ENCODE data around the gene INTS6. TPM values are rescaled to one million over a fixed set of nuclear protein-coding genes. Genes with fewer than 3 reads are reported as not detected.
A peak's percentile ranks its signal among the peaks of the same experiment; 100 is the strongest.

Gene INTS6
- total and polyA plus RNA-seq, 4 donors: 9.5 to 57.7 (median 21.1) TPM

GRCh38 chr13:51397262-51397941, 55.4 kb downstream of the INTS6 start:
- no peak for TF ChIP-seq CTCF (IDR thresholded peaks at IDR 0.05; ENCODE audit: control extremely low read depth, extremely low read depth)
- Histone ChIP-seq H3K9me3 (ENCODE audit: control insufficient read depth in 4 of 4, insufficient read depth in 3 of 4, low read length in 3 of 4) (no peaks in the 10 kb centered on the region), H3K9ac (ENCODE audit: insufficient read depth in 1 of 2, low read length in 2 of 2) (no peak overlapping the region), H3K4me3 (no peak overlapping the region), H3K27me3 (ENCODE audit: control insufficient read depth in 3 of 3, insufficient read depth in 3 of 3, low read length in 2 of 3) (no peaks in the 10 kb centered on the region), H3K4me1 (ENCODE audit: control insufficient read depth in 5 of 5, insufficient read depth in 5 of 5, low read length in 5 of 5) (peaks cover 0 to 9% (median 0%) of the 10 kb centered on the region in 5 donors), H3K27ac (ENCODE audit: low read depth in 1 of 2, low read length in 1 of 2) (no peak overlapping the region), H3K36me3 (ENCODE audit: control insufficient read depth in 4 of 4, insufficient read depth in 4 of 4, low read length in 4 of 4) (peaks cover 0 to 5% (median 2%) of the 10 kb centered on the region in 4 donors)
- DNase-seq (peak in 2 of 3 donors; percentile 18 to 24), ATAC-seq (ENCODE audit: insufficient read depth, low FRiP score) (no peak)
- WGBS, 2 donors: 69 to 83% methylated on average over 6 of the region's 6 CpGs

GRCh38 chr13:51396352-51396751, 56.5 kb downstream of the INTS6 start:
- Histone ChIP-seq H3K4me1 (ENCODE audit: control insufficient read depth in 5 of 5, insufficient read depth in 5 of 5, low read length in 5 of 5) (peaks cover 0 to 11% (median 0%) of the 10 kb centered on the region in 5 donors), H3K27ac (ENCODE audit: low read depth in 1 of 2, low read length in 1 of 2) (no peak overlapping the region), H3K27me3 (ENCODE audit: control insufficient read depth in 3 of 3, insufficient read depth in 3 of 3, low read length in 2 of 3) (no peaks in the 10 kb centered on the region), H3K9ac (ENCODE audit: insufficient read depth in 1 of 2, low read length in 2 of 2) (no peak overlapping the region), H3K36me3 (ENCODE audit: control insufficient read depth in 4 of 4, insufficient read depth in 4 of 4, low read length in 4 of 4) (peaks cover 2 to 5% (median 3%) of the 10 kb centered on the region in 4 donors), H3K9me3 (ENCODE audit: control insufficient read depth in 4 of 4, insufficient read depth in 3 of 4, low read length in 3 of 4) (no peaks in the 10 kb centered on the region), H3K4me3 (no peak overlapping the region)
- ATAC-seq (ENCODE audit: insufficient read depth, low FRiP score) (peak; percentile 27), DNase-seq (no peak)
- TF ChIP-seq CTCF (IDR thresholded peaks at IDR 0.05; ENCODE audit: control extremely low read depth, extremely low read depth): no peak
- WGBS, 2 donors: 29 to 53% methylated on average over 2 of the region's 2 CpGs

GRCh38 chr13:51394724-51395123, 58.1 kb downstream of the INTS6 start:
- ATAC-seq (ENCODE audit: insufficient read depth, low FRiP score) (no peak), DNase-seq (no peak)
- no peak for TF ChIP-seq CTCF (IDR thresholded peaks at IDR 0.05; ENCODE audit: control extremely low read depth, extremely low read depth)
- Histone ChIP-seq H3K4me3 (no peak overlapping the region), H3K27me3 (ENCODE audit: control insufficient read depth in 3 of 3, insufficient read depth in 3 of 3, low read length in 2 of 3) (no peaks in the 10 kb centered on the region), H3K27ac (ENCODE audit: low read depth in 1 of 2, low read length in 1 of 2) (no peak overlapping the region), H3K4me1 (ENCODE audit: control insufficient read depth in 5 of 5, insufficient read depth in 5 of 5, low read length in 5 of 5) (peaks cover 0 to 11% (median 0%) of the 10 kb centered on the region in 5 donors), H3K9ac (ENCODE audit: insufficient read depth in 1 of 2, low read length in 2 of 2) (no peak overlapping the region), H3K36me3 (ENCODE audit: control insufficient read depth in 4 of 4, insufficient read depth in 4 of 4, low read length in 4 of 4) (peaks cover 2 to 5% (median 3%) of the 10 kb centered on the region in 4 donors), H3K9me3 (ENCODE audit: control insufficient read depth in 4 of 4, insufficient read depth in 3 of 4, low read length in 3 of 4) (no peaks in the 10 kb centered on the region)

- no peak for TF ChIP-seq CTCF (IDR thresholded peaks at IDR 0.05; ENCODE audit: control extremely low read depth, extremely low read depth)
These were observed 67.7 kb downstream of the INTS6 start for GRCh38 chr13:51385114-51385513.

More at GRCh38 chr13:51385114-51385513, 67.7 kb downstream of the INTS6 start:
- H3K27me3 ChIP-seq (ENCODE audit: control insufficient read depth in 3 of 3, insufficient read depth in 3 of 3, low read length in 2 of 3): no peaks in the 10 kb centered on the region
- H3K9ac ChIP-seq (ENCODE audit: insufficient read depth in 1 of 2, low read length in 2 of 2): no peak overlapping the region
- H3K4me3 ChIP-seq: no peak overlapping the region
- DNase-seq (no peak), ATAC-seq (ENCODE audit: insufficient read depth, low FRiP score) (no peak)
- H3K9me3 ChIP-seq (ENCODE audit: control insufficient read depth in 4 of 4, insufficient read depth in 3 of 4, low read length in 3 of 4): no peaks in the 10 kb centered on the region
- WGBS, 2 donors: 95 to 97% methylated on average over 2 of the region's 2 CpGs
- peaks cover 0 to 7% (median 3%) of the 10 kb centered on the region in 4 donors for H3K36me3 ChIP-seq (ENCODE audit: control insufficient read depth in 4 of 4, insufficient read depth in 4 of 4, low read length in 4 of 4)
- H3K27ac ChIP-seq (ENCODE audit: low read depth in 1 of 2, low read length in 1 of 2): no peak overlapping the region
- H3K4me1 ChIP-seq (ENCODE audit: control insufficient read depth in 5 of 5, insufficient read depth in 5 of 5, low read length in 5 of 5): no peaks in the 10 kb centered on the region

Measured in lung (tissue), 12 donors.